ENCODE data around the gene MAP1LC3A. TPM values are rescaled to one million over a fixed set of nuclear protein-coding genes. Genes with fewer than 3 reads are reported as not detected.
A peak's percentile ranks its signal among the peaks of the same experiment; 100 is the strongest.

MAP1LC3A gene
- total RNA-seq, 1 donor from 2014 or later = 42.2 TPM

DNA sequence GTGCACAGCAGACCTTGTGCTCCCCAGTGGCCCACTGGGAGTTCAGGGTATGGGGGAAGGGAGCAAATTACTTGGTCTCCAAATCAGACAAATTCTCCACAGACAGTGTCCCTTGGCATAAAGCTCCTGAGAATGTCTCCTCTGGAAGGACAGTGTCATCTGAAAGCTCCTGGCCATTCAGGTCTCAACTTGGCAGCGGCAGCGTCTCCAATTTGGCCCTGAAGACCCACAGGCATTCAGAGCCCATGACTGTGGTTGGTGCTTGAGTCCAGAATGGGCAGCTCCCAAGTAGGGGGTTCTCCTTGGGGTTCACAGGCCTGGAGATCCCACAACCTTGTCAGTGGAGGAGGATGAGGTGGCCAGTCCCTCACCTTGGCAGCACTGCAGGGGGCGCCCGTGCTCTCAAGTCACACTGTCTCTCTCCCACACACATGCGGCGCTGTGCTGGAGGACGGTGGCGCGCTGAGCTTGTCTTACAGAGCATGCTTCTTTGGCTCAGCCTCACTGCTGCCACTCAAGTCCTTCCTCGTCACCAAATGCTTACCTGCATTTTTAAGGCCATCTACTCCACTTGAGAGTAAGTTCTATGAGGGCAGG lies 21.6 kb upstream of the MAP1LC3A start:
- H3K9me3 Mint-ChIP-seq = no peaks in the 10 kb centered on the region
- H3K36me3 Mint-ChIP-seq = peaks cover 46% of the 10 kb centered on the region
- no peak overlapping the region for H3K4me3 Mint-ChIP-seq
- H3K27me3 Mint-ChIP-seq (ENCODE audit: low read depth) = no peaks in the 10 kb centered on the region
- H3K4me1 Mint-ChIP-seq = no peaks in the 10 kb centered on the region
- TF ChIP-seq, protein P1, sequence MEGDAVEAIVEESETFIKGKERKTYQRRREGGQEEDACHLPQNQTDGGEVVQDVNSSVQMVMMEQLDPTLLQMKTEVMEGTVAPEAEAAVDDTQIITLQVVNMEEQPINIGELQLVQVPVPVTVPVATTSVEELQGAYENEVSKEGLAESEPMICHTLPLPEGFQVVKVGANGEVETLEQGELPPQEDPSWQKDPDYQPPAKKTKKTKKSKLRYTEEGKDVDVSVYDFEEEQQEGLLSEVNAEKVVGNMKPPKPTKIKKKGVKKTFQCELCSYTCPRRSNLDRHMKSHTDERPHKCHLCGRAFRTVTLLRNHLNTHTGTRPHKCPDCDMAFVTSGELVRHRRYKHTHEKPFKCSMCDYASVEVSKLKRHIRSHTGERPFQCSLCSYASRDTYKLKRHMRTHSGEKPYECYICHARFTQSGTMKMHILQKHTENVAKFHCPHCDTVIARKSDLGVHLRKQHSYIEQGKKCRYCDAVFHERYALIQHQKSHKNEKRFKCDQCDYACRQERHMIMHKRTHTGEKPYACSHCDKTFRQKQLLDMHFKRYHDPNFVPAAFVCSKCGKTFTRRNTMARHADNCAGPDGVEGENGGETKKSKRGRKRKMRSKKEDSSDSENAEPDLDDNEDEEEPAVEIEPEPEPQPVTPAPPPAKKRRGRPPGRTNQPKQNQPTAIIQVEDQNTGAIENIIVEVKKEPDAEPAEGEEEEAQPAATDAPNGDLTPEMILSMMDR (IDR thresholded peaks at IDR 0.05; ENCODE audit: unreplicated experiment) = no peak
- no peak overlapping the region for H3K27ac Mint-ChIP-seq
- no peak for DNase-seq (ENCODE audit: low spot score in 2 of 2, unreplicated experiment in 2 of 2)

DNA sequence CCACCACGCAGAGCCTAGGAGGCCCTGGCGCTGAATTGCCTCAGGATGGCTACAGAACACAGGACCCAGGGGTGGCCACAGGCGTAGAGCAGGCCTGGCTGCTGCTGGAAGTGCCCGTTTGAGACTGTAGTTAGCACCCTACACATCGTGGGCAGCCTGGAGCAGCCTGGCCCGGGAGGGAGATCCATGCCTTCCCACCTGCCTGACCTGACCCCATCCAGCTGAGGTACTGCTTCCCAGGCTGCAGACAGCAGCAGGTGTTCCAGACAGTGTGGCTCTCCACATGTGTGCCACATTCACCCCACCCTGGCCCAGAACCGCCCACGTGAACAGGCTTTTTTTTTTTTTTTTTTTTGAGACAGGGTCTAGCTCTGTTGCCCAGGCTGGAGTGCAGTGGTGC lies 20.9 kb upstream of the MAP1LC3A start:
- no peak overlapping the region for H3K27ac Mint-ChIP-seq
- TF ChIP-seq, protein P1 (IDR thresholded peaks at IDR 0.05; ENCODE audit: unreplicated experiment) = no peak
- no peaks in the 10 kb centered on the region for H3K4me1 Mint-ChIP-seq
- H3K4me3 Mint-ChIP-seq = no peak overlapping the region
- no peaks in the 10 kb centered on the region for H3K9me3 Mint-ChIP-seq
- peaks cover 48% of the 10 kb centered on the region for H3K36me3 Mint-ChIP-seq
- no peak for DNase-seq (ENCODE audit: low spot score in 2 of 2, unreplicated experiment in 2 of 2)
- no peaks in the 10 kb centered on the region for H3K27me3 Mint-ChIP-seq (ENCODE audit: low read depth)

DNA sequence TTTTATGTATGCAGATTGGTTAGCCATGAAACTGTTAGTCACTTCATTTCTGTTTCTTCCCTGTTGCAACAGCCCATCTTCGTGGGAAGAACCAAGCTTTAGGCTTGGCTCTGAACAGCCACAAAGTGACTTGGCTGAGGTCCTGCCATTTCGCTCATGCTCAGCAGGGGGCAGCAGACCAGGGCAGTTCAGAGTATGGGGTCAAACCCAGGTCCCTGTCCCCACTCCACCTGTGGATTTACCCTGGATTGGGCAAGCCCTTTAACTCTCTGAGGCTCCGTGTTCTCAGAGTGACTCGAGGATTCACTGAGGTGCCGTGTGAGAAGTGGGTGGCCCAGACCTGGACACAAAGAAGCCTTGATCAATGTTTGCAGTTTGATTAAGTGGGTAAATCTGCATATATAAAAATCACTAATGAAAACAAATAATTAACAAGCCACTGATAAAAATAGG lies 19.8 kb upstream of the MAP1LC3A start:
- Mint-ChIP-seq H3K4me1 (peaks cover 4% of the 10 kb centered on the region), H3K9me3 (no peaks in the 10 kb centered on the region), H3K36me3 (peaks cover 48% of the 10 kb centered on the region), H3K27me3 (ENCODE audit: low read depth) (no peaks in the 10 kb centered on the region), H3K27ac (no peak overlapping the region), H3K4me3 (no peak overlapping the region)
- no peak for DNase-seq (ENCODE audit: low spot score in 2 of 2, unreplicated experiment in 2 of 2)
- TF ChIP-seq, protein P1 (IDR thresholded peaks at IDR 0.05; ENCODE audit: unreplicated experiment) = peak; percentile 76

DNA sequence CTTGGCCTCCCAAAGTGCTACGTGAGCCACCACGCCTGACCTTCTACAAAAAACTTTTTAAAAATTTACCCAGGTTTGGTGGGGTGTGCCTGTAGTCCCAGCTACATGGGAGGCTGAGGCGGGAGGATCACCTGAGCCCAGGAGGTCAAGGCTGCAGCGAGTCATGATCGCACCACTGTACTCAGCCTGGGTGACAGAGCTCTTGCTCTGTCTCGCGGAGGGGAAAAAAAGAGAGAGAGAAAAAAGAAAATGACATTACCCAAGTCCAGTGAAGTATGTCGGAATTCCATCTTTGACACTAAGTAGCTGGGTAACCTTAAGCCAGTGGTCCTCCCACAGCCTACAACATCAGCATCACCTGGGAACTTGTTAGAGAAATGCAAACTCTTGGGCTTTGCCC lies 18.8 kb upstream of the MAP1LC3A start:
- H3K36me3 Mint-ChIP-seq = peaks cover 41% of the 10 kb centered on the region

DNA sequence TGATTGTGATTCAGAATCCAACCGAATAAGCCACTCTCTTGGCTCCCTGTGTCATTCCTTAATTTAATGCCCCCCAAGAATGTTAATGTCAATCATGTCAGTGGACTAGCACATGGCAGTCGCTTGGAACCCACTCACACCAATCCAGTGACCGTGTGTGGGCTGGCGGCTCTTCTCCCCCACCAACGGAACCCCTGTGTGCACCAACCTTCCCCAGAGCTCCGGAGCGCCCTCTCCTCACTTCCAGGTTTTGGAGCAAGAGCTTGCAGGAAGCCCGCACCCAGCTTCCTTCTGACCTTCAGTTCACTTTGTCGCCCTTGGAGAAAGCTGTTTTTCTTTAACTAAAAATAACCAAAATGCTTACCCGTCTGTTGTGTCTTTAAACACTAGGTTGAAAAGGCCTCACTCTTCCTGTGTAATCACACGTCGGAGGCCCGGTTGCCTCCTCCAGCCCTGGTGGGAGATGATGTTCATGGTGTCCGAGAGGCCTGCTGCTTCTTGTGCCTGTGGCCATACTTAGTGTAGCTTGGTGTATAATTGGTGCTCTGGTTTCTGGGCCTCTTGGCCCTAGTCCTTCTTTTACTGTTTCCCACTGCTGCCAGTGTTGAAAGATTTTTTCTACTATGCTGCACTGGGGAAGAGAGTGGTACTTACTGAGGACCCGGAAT lies 17.8 kb upstream of the MAP1LC3A start:
- peaks cover 33% of the 10 kb centered on the region for H3K36me3 Mint-ChIP-seq
- TF ChIP-seq, protein P1 (IDR thresholded peaks at IDR 0.05; ENCODE audit: unreplicated experiment) = no peak
- no peak overlapping the region for H3K27ac Mint-ChIP-seq
- H3K4me3 Mint-ChIP-seq = no peak overlapping the region
- no peaks in the 10 kb centered on the region for H3K9me3 Mint-ChIP-seq
- DNase-seq (ENCODE audit: low spot score in 2 of 2, unreplicated experiment in 2 of 2) = no peak
- peaks cover 15% of the 10 kb centered on the region for H3K4me1 Mint-ChIP-seq
- H3K27me3 Mint-ChIP-seq (ENCODE audit: low read depth) = no peaks in the 10 kb centered on the region

More for the DNA sequence above, 18.8 kb upstream of the MAP1LC3A start:
- H3K27ac Mint-ChIP-seq = no peak overlapping the region
- TF ChIP-seq, protein P1 (IDR thresholded peaks at IDR 0.05; ENCODE audit: unreplicated experiment) = no peak
- no peak overlapping the region for H3K4me3 Mint-ChIP-seq
- peaks cover 14% of the 10 kb centered on the region for H3K4me1 Mint-ChIP-seq
- H3K9me3 Mint-ChIP-seq = no peaks in the 10 kb centered on the region
- DNase-seq (ENCODE audit: low spot score in 2 of 2, unreplicated experiment in 2 of 2) = no peak
- H3K27me3 Mint-ChIP-seq (ENCODE audit: low read depth) = no peaks in the 10 kb centered on the region
